GM21576 (cell line): ENCODE measurements around the gene FBXW8.

Experiments used
- ATAC-seq: cut with Tn5 transposase; IDR thresholded peaks from one replicate; pipeline ENCODE4 v1.9.1; 2021; ENCODE audit warnings: mild to moderate bottlenecking, moderate library complexity; ENCODE audit not compliant: unreplicated experiment

Gene FBXW8

GRCh38 chr12:116990971-116991966 lies 80.5 kb downstream of the FBXW8 start:
- no peak for ATAC-seq

GRCh38 chr12:116996093-116996492 lies 85.3 kb downstream of the FBXW8 start:
- ATAC-seq: no peak

DNA sequence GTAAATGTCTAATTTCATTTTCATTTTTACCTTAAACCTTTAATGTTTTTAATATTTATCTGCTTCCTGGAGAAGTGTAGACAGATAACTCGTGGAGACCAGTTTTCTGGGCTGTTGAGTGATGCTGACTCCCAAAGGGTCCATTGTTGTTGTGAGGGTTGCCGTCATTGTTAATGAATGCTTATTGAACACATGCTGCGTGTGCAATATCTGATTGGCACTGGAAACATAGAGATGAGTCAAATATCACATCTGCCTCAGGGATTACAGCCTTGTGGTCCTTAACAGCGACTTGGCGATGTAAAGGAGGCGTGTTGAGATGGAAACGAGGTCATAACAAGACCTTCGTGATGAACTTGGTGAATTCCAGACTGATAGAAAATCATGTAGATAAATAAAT lies 85.9 kb downstream of the FBXW8 start:
- no peak for ATAC-seq

GRCh38 chr12:116999066-116999465 lies 88.3 kb downstream of the FBXW8 start:
- no peak for ATAC-seq

DNA sequence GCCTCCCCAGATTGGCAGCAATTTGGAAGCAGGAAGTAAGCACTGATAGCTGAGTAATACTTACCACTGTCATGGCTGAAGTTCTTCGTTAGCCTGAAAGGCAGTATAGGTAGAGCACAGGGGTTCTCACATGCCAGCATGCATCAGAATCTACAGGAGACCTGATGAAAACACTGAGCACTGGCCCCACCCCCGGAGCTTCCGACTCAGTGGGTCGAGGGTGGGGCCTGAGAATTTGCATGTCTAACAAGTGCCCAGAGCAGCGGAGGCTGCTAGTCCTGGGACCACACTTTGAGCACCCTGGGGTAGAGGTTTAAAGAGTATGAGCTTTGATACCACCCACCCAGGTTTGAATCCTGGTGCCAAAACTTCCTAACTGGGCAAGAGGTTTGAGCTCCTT lies 89.6 kb downstream of the FBXW8 start:
- no peak for ATAC-seq

- no peak for ATAC-seq
These were observed 91.5 kb downstream of the FBXW8 start for GRCh38 chr12:117002051-117002817.

DNA sequence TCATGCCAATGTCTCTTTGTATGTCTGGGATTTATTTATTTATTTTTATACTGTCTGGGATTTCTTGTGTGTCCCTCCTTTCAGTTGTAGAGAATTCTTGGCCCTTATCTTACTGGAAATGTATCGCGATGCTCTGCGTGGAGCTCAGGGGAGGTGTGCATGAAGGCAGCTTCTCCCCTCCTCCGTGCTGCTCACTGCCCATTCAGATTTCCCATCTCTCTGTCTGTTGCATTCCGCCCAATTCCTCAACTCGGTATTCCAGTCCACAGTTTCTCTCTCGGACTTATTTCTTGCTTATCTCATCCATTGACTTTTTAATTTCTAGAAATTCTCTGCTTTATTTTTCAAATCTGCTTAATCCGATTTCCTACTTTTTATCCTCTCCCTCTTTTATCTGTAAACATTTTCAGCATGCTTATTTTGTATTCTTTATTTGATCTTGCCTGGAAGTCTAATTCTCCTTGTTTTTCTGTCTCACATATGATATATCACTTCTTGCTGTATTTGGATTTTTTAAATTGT lies 93.2 kb downstream of the FBXW8 start:
- ATAC-seq: no peak

DNA sequence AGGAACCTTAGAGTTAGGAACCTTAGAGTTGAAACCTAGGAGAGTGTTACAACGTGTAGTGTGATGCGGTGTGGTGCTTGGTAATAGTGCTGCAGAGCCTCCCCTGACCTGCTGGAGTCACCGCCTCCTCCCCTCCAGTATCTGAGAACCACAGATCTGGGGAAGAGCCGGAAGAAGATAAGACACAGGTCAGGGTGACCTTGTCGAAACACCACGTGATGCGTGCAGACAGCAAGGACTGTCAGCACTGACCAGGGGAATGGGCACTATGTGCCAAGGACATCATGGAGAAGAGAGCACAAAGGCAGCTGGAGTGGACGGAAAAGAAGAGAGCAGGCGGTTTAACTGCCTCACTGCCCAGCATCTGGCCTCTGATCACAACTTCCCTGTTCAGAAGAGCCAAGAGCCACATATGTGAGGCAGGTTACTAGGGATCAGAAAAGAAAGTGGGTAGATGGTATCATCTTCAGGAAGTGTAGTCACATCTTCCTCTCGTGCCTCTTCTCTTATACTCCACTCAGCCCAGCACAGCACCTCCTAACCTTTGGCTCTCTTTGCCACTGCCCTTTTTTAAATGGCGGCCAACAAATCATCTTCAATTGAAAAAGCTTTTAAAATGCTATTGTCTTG lies 94.8 kb downstream of the FBXW8 start:
- ATAC-seq: no peak

DNA sequence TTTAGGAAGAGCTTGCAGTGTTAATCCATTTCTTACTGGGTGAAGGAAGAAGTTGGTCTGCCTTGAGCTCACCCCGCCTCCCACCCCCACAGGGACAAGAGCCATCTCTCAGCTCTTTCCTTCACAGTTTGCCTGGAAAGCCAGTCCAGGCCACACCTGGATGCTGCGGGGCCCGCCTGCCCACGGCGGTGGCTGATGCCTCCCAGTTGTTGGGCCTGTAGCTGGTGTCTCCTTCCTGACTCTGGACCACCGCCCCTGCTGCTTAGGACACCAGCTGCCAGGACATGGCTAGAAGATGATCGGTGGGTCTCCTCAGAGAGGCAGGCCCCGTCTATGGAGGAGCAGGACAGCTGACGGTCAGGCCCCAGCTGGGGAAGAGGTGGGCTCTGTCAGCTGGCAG lies 95.6 kb downstream of the FBXW8 start:
- ATAC-seq: no peak

DNA sequence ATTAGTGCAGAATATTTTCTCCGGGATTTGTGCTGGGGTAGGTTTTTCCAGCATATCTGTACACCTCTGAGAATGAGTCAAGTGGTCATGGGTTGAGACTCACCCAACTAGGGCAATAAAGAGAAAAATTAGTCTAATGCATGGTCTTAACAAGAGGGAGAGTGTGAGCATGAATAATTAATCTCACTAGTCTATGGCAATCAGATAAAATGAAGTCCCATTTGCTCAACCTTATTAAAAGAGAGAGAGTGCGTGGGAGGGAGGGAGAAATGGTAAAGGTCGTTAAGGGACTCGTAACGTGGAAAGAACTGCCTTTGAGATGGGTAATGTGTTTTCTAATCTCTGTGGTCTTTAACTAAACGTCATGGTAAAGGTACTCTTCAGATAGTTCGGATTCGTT lies 96.8 kb downstream of the FBXW8 start:
- ATAC-seq: no peak

DNA sequence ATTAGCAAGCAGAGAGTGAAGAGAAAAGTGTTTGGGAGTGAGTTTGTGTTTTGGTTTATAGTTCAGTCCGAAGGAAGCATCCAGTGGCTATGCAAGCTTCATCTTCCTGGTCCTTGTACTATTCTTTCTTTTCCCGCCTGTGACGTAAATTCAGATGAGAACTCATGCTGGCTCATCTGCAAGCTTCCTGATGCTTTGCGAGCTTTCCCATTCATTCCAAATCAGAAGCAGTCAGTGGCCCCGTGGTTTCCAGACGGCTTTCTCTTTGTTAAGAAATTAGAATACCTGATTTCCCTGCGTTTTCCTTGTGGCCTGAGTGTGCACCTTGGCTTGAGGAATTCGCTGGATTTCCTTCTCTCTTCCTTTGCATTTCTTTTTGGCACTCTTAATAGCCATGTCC lies 99.0 kb downstream of the FBXW8 start:
- ATAC-seq: no peak

DNA sequence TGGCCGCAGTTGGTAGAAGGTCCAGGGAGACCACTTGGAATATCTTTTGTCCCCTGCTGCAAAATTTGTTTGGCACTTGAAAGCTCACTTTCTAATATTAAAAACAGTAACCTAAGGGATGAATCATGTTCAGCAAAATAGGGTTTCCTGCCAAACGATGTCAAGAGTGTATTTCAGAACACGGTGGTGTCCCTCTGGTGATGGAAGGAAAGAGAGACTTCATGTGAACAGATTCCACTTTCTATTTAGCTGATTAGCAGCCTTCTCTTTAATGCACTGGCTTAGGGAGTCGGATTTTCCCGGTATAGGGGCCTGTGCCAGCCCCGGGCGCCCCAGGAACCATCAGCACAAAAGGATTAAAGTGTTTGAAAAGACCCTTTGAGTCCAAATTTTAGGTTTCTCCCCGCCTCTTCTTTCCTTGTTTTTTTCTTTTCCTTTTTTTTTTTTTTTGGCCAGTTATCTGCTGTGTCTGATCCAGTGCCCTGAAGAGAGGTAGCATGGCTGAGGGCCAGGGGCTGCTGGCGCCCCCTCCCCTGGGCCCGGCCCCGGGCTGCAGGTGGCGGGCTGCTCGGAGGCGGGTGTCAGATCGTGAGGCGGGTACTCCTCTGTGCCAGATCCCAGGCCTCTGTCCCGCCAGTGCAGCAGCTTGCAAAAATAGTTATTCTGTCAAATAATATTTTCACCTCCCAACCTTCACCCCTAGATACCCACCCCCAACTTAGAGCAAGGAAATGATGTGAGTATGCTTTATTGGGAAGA lies 100.1 kb downstream of the FBXW8 start:
- no peak for ATAC-seq

DNA sequence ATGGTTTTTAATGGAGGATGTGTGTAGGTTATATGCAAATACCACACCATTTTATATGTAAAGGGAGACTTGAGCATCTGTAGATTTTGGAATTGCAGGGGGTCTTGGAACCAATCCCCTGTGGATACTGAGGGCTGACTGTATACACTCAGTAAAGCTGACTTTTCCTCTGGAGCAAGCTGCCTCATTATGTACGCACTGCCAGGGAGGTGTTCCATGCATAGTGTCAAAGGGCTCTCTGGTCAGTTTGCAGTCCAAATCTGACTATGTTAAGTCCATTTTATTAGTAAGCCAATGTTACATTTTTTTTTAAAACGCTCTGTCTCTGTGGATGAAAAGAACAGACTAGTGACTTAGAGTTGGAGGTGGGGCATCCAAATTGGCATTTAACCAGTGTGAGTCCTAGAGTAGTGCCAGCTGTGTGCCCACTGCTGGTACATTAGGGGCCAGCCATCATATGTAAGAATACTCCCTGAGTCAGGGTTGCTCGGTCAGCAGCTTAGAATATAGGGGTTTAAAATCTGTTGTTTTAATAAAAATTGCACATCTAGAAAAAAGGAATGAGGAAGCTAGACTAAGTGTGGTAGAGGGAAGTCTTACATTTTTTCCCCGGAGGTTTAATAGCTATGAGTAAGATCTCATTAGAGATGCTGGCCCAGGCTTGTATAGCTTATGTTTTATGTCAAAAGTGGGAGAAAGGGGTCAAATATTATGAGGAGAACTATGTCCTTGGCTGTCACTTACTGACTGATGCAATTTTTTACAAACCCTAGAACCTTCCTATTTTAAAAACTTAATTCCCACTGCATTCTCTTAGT lies 101.4 kb downstream of the FBXW8 start:
- ATAC-seq: no peak

DNA sequence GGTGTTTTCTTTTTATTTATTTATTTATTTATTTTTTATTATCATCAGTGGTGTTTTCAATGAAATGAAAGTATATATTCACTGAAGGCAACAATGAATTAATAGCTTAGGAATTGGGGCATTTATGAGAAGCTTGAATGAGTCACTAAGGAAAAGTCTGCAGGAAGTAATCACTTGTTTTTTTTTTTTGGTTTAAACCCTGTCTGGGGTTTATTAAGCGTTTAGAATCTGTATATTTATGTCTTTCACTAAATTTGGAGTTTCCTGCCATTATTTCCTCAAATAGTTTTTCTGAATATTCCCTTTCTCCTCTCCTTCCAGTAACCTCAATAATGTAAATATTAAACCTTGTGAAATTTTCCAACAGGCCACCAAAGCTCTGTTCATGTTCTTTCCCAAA lies 103.0 kb downstream of the FBXW8 start:
- no peak for ATAC-seq

DNA sequence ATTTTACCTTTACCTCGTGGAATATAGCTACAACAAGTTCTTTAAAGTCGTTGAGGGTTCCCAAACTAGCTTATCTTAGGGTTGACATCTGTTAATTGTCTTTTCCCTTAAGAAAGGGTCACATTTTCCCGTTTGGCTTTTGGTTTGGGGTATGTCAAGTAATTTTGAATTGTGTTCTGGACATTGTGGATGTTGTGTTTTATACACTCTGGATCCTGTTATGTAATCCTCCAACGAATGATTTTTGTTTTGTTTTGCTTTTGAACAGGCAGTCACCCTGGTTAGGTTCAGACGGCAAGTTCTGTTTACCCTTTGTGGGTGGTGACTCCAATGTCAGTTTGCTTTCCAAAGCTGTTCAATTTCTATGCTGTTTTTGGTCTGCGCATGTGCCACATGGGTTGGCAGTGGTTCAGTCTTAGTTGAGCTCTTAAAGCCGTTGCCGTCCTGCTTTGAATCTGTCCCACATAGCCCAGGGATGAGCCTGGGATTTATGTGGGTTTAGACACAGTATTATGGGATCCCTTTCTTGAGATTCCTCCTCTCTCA lies 103.7 kb downstream of the FBXW8 start:
- ATAC-seq: no peak

GRCh38 chr12:117015811-117016210 lies 105.1 kb downstream of the FBXW8 start:
- no peak for ATAC-seq

DNA sequence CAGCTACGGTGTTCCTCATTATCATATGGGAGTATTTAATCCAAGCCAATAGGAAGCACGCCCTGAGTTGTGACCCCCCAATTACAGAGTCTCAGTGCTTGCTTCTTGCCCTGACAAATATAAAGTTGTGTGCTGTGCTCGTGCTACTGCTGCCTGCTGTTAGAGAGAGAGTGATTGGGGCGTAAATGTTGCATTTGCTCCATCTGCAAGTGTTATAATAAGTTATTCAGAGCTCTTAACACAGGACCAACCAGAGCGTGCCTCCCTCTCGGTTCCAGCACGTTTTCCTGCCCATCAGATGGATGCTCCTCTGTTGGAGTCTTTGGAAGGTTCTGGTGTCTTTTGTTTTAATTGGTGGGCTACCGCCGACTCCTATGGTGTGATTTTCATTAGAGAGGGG lies 107.1 kb downstream of the FBXW8 start:
- no peak for ATAC-seq

DNA sequence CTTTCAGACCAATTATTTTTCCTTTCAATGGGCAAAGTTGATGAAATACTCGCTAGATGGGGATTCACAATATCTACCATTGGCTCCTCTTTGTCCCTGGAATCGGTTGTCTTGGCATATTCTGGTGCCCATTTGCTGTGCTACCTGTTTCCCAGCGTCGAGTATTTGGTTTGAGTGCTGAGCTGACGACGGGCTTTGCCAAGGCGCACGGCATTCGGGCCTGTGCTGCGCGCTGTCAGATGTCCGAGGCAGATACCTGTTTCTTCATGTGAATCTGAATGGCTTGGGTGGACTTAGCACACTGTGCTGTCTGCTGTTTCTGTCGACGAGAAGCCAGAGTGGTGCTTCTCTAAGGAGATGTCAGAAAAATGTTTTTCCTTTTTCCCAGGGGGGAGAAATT lies 107.5 kb downstream of the FBXW8 start:
- ATAC-seq: no peak

DNA sequence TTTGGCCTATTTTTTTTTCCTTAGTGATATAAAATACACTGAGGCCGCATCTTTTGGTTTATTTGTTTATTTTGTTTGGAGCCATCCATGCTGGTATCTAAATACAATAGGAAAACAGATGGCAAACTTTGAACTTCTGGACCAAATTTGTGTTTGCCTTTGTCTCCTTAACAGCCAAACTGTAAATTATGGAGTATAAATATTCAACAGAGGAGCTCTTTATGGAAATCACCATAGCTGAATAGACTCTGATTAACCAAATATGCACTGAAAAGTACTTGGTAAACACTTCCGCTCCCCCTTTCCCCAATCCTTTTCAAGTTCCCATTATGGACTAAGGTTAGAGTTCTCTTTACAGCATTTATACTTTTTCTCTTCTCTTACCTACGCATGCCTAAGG lies 107.9 kb downstream of the FBXW8 start:
- ATAC-seq: no peak
